Activated naive CD4-positive, alpha-beta T cell treated with Interleukin-2 at 50 U/mL for 16 hours (primary cell): ENCODE data around the gene DUOXA2.
"Not testable (repeated sequence)": the region's sequence is repeated elsewhere in the genome, so short reads cannot be mapped to it uniquely, and the experiment has no call there.

ENCODE experiments used
- DNase-seq: peaks from one replicate; pipeline ENCODE4 v3.0.0-alpha.2; 2020

The DUOXA2 gene

DNA sequence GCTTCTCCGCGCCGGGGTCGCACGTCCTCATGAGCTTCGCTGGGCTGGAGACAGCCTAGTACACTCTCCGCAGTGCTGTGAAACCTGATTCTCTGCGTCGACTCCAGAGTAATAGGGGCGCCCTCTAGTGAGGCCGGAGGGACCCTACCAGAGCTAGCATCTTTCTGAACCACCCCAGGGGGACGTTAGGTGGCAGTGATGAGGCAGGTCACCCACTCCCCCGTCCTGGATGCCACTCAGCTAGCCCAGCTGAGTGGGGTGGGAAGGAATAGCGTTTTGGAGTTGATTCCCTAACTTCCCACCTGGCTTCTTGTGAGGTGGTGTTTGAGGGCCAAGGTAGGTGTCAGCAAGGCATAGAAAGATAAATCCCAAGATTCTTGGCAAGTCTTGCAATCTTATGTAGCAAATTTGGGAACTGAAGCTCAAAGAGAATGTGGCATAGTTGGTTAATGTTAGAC is 4.0 kb downstream of the DUOXA2 start:
- peak; percentile 86 for DNase-seq

- DNase-seq = no peak
These were observed 4.9 kb downstream of the DUOXA2 start for GRCh38 chr15:45118996-45119395.

- DNase-seq = no peak
These were observed 6.2 kb downstream of the DUOXA2 start for GRCh38 chr15:45120081-45120972.

DNA sequence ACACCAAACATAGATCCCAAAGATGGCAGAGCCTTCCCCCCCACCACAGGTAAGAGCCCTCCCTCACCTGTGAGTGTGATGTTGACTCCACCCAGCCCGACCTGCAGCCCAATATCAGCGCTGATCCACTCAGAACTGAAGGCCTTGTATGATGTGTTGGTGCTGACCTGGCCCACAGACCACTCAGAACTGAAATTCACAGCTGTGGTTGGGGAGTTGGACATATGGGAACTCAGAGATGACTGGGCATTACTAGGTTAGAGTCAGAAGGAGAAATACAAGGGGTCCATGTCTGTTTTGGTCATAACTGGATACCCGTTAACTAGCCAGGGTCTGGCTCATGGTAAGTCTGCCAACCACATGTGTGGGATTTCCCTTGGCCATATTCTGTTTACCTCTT is 6.9 kb downstream of the DUOXA2 start:
- no peak for DNase-seq

DNA sequence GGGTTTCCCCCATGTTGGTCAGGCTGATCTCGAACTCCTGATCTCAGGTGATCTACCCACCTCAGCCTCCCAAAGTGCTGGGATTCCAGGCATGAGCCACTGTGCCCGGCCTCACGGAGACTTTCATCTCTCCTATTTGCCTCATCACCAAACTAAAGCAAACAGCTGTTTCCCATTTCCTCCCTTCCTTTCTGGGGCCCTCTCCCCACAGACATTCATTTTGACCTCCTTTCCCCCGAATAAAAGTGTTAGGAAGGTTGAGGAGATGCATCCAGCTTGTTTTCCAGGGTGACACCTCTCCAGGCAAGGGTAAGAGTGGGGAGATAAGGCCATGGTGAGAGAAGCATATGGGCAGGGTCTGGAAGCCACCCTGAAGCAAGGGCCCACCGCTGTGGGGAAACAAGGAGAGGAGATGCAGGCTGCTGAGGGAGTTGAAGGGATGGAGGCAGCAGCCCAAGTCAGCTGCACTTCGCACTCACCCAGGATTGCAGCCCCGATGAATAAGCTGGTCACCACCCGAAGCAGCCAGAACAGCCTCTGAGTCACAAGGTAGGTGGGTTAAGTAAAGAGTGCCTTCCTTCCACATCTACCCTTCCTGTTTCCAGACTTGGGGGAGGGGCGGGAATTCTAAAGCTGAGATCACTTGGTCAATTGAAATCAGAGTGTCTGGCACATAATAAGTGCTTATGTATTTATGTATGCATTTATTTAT is 7.7 kb downstream of the DUOXA2 start:
- no peak for DNase-seq

- DNase-seq = no peak
These were observed 8.6 kb downstream of the DUOXA2 start for GRCh38 chr15:45122719-45123118.

- no peak for DNase-seq
These were observed 9.3 kb downstream of the DUOXA2 start for GRCh38 chr15:45123397-45123796.

- DNase-seq = peak; percentile 47
These were observed 12.5 kb downstream of the DUOXA2 start for GRCh38 chr15:45126535-45127158.

GRCh38 chr15:45128971-45129639 is 15.0 kb downstream of the DUOXA2 start:
- no peak for DNase-seq

DNA sequence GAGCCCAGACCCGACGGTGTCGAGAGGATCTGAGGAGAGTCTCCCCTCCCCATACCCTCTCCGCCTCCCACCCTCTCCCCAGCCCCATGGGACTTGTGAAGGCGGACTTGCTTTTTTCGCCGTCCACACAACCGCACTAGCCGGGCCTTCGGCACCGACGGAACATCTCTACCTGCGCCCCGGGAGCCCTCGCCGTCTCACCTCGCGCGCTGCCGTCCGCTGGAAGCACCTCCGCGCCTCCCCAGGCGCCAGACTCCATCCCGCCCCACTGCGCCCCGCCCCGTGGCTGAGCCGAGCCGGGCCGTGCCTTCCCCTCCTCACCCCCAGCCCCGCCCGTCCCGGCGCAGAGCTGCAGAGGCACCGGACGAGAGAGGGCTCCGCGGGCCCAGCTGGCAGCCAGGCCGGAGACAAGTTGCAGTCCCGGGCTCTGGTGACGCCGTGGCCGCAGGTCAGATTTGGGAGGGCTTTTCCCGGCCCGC is 15.6 kb downstream of the DUOXA2 start, which contains the start of the genes DUOX1 and DUOXA1:
TSS of gene DUOX1 (plus strand) at position 344 of the 479 bp plus-strand sequence. CDS start 1,973 bp downstream, outside the sequence.
TSS of gene DUOXA1 (minus strand) at position 229 of the 479 bp plus-strand sequence. CDS start 6,865 bp downstream, outside the sequence.
- peak; percentile 30 for DNase-seq

- no peak for DNase-seq
These were observed 16.3 kb downstream of the DUOXA2 start for GRCh38 chr15:45130291-45131000.

DNA sequence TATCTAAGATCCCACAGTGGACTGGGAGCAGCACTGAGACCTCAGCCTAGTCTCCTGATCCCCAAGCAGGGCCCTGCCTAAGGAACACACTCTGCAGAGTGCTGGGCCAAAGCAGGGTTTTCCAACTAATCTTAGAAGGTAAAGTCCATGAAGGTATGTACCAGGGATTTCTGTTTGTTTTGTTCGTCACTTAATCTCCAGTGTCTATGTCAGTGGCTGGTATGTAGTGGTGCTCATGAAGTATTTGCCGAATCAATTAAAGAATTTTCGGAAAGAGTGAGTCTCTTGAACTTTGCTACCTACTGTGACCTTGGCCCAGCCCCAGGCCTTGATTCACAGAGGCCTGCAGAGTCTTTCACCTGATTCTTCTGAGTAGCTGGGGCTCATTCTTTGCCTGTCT is 17.4 kb downstream of the DUOXA2 start:
- no peak for DNase-seq

- DNase-seq = no peak
These were observed 18.9 kb downstream of the DUOXA2 start for GRCh38 chr15:45132844-45133560.

- no peak for DNase-seq
These were observed 19.4 kb downstream of the DUOXA2 start for GRCh38 chr15:45133561-45133920.

DNA sequence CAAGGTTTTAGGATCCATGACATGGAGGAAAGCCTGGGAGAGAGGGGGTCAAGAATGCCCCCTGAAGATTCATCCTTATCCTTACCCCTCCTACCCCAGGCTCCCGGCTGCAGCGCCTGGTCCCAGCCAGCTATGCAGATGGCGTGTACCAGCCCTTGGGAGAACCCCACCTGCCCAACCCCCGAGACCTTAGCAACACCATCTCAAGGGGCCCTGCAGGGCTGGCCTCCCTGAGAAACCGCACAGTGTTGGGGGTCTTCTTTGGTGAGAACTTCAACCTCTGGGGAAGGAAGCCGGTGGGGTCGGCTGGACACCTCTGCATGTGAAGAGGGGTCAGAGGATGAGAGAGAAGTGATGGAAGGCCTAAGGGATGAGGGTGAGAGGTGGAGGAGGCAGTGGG is 19.9 kb downstream of the DUOXA2 start:
- DNase-seq = no peak

- DNase-seq = peak; percentile 26
These were observed 20.8 kb downstream of the DUOXA2 start for GRCh38 chr15:45134682-45135604.

- not testable (repeated sequence) for DNase-seq
These were observed 21.7 kb downstream of the DUOXA2 start for GRCh38 chr15:45135705-45136377.

DNA sequence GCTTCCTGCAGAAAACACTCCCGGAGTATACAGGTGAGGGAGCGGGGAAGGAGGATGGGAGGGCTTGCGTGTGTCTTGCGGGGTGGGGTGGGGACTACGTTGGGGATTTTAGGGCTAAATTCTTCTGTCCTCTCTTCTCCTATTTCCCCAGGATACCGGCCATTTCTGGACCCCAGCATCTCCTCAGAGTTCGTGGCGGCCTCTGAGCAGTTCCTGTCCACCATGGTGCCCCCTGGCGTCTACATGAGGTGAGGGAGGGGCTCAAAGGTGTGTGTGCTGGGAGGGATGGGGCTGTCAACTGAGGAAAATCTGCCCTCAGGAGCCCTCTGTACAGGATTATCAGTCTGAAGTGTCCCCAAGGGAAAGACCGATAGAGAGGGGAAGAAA is 22.2 kb downstream of the DUOXA2 start:
- DNase-seq = no peak

- DNase-seq = no peak
These were observed 23.6 kb downstream of the DUOXA2 start for GRCh38 chr15:45137703-45138102.
